H9 (cell line): ENCODE data around the gene ZNF205. TPM values are rescaled to one million over a fixed set of nuclear protein-coding genes. Genes with fewer than 3 reads are reported as not detected.

Experiments used
- DNase-seq: peaks from one replicate; pipeline ENCODE4 v3.0.0-alpha.2; 2017
- H2AFZ ChIP-seq: one replicate; pipeline ENCODE4 v1.6.1; 2013; ENCODE audit warnings: mild to moderate bottlenecking, low read length, control low read depth, moderate library complexity
- H2AK5ac ChIP-seq: 2 replicates; pipeline ENCODE4 v1.6.1; 2013; ENCODE audit warnings: low read length, control low read depth, mixed read lengths; ENCODE audit not compliant: insufficient read length
- H2BK120ac ChIP-seq: one replicate; pipeline ENCODE4 v1.6.1; 2013; ENCODE audit warnings: low read depth, mild to moderate bottlenecking, low read length, control low read depth, inconsistent platforms; ENCODE audit not compliant: poor library complexity, severe bottlenecking
- H2BK12ac ChIP-seq: 2 replicates; pipeline ENCODE4 v1.6.1; 2013; ENCODE audit warnings: low read length, control low read depth, mixed read lengths, low read depth; ENCODE audit not compliant: insufficient read length
- H2BK15ac ChIP-seq: 2 replicates; pipeline ENCODE4 v1.6.1; 2013; ENCODE audit warnings: low read depth, low read length, control low read depth
- H2BK20ac ChIP-seq: one replicate; pipeline ENCODE4 v1.6.1; 2013; ENCODE audit warnings: low read depth, mild to moderate bottlenecking, low read length, control low read depth, inconsistent platforms; ENCODE audit not compliant: poor library complexity, severe bottlenecking
- H2BK5ac ChIP-seq: 2 replicates; pipeline ENCODE4 v1.6.1; 2013; ENCODE audit warnings: low read length, control low read depth, mixed read lengths; ENCODE audit not compliant: insufficient read length
- H3K14ac ChIP-seq: 2 replicates; pipeline ENCODE4 v1.6.1; 2013; ENCODE audit warnings: low read length, control low read depth; ENCODE audit not compliant: insufficient read depth
- H3K18ac ChIP-seq: 2 replicates; pipeline ENCODE4 v1.6.1; 2013; ENCODE audit warnings: low read depth, mild to moderate bottlenecking, mixed read lengths, low read length, control low read depth; ENCODE audit not compliant: insufficient read length
- H3K23ac ChIP-seq: 2 replicates; pipeline ENCODE4 v1.6.1; 2013; ENCODE audit warnings: low read length, control low read depth, mixed read lengths, low read depth; ENCODE audit not compliant: insufficient read length
- H3K23me2 ChIP-seq: 2 replicates; pipeline ENCODE4 v1.6.1; 2013; ENCODE audit warnings: low read depth, mild to moderate bottlenecking, mixed read lengths, low read length, control low read depth; ENCODE audit not compliant: insufficient read length, poor library complexity, severe bottlenecking
- H3K27ac ChIP-seq: 2 replicates; pipeline ENCODE4 v1.5.1; 2013; ENCODE audit warnings: low read length, control low read depth, mixed read lengths, low read depth; ENCODE audit not compliant: insufficient read length
- H3K27me3 ChIP-seq: 2 replicates; pipeline ENCODE4 v1.6.1; 2013; ENCODE audit warnings: low read length, control low read depth, inconsistent platforms; ENCODE audit not compliant: insufficient read depth
- H3K4ac ChIP-seq: 2 replicates; pipeline ENCODE4 v1.6.1; 2013; ENCODE audit warnings: low read depth, mild to moderate bottlenecking, control low read depth, inconsistent platforms, low read length, moderate library complexity
- H3K4me1 ChIP-seq: 2 replicates; pipeline ENCODE4 v1.6.1; 2013; ENCODE audit warnings: low read length, control low read depth, inconsistent platforms; ENCODE audit not compliant: insufficient read depth
- H3K4me2 ChIP-seq: 2 replicates; pipeline ENCODE4 v1.6.1; 2013; ENCODE audit warnings: low read length, control low read depth, mixed read lengths; ENCODE audit not compliant: insufficient read length, insufficient read depth
- H3K56ac ChIP-seq: 2 replicates; pipeline ENCODE4 v1.6.1; 2013; ENCODE audit warnings: low read depth, mild to moderate bottlenecking, mixed read lengths, low read length, control low read depth; ENCODE audit not compliant: insufficient read length
- H3K79me1 ChIP-seq: 2 replicates; pipeline ENCODE4 v1.6.1; 2013; ENCODE audit warnings: low read depth, mild to moderate bottlenecking, moderate library complexity, low read length, control low read depth, inconsistent platforms; ENCODE audit not compliant: insufficient read depth, poor library complexity, severe bottlenecking
- H3K79me2 ChIP-seq: 2 replicates; pipeline ENCODE4 v1.6.1; 2013; ENCODE audit warnings: low read length, control low read depth, inconsistent platforms; ENCODE audit not compliant: insufficient read depth
- H3K9ac ChIP-seq: 2 replicates; pipeline ENCODE4 v1.6.1; 2013; ENCODE audit warnings: low read length, control low read depth, mixed read lengths; ENCODE audit not compliant: insufficient read length; ENCODE audit errors: extremely low read depth
- H3K9me3 ChIP-seq: one replicate; pipeline ENCODE4 v1.6.1; 2013; ENCODE audit warnings: low read depth, low read length, inconsistent platforms; ENCODE audit not compliant: control insufficient read depth
- H3T11ph ChIP-seq: one replicate; pipeline ENCODE4 v1.6.1; 2013; ENCODE audit warnings: mild to moderate bottlenecking, low read length, control low read depth, inconsistent platforms
- H4K20me1 ChIP-seq: one replicate; pipeline ENCODE4 v1.6.1; 2013; ENCODE audit not compliant: control insufficient read depth, insufficient read length, insufficient read depth
- H4K5ac ChIP-seq: 2 replicates; pipeline ENCODE4 v1.6.1; 2013; ENCODE audit warnings: low read depth, mild to moderate bottlenecking, mixed read lengths, low read length, control low read depth; ENCODE audit not compliant: insufficient read length
- H4K8ac ChIP-seq: replicated peaks from 2 replicates; pipeline ENCODE4 v1.6.1; 2013; ENCODE audit warnings: low read length, control low read depth, mixed read lengths, low read depth; ENCODE audit not compliant: insufficient read length
- H4K91ac ChIP-seq: 2 replicates; pipeline ENCODE4 v1.6.1; 2013; ENCODE audit warnings: low read depth, mild to moderate bottlenecking, moderate library complexity, mixed read lengths, low read length, control low read depth; ENCODE audit not compliant: insufficient read length
- H3K27ac Mint-ChIP-seq, 3 experiments: 2 replicates in 2 of 3; 3 replicates in 1 of 3; pipeline ENCODE4 v1.8.0; 2020 to 2021; ENCODE audit warnings: mixed read lengths in 3 of 3, mild to moderate bottlenecking in 1 of 3, moderate library complexity in 1 of 3
- H3K27me3 Mint-ChIP-seq: 2 replicates; pipeline ENCODE4 v1.8.0; 2021; ENCODE audit warnings: low read depth, mild to moderate bottlenecking, moderate library complexity, mixed read lengths
- H3K36me3 Mint-ChIP-seq, 3 experiments: 2 replicates in 2 of 3; 3 replicates in 1 of 3; pipeline ENCODE4 v1.8.0; 2020 to 2021; ENCODE audit warnings: low read depth in 3 of 3, mixed read lengths in 3 of 3; ENCODE audit not compliant: insufficient read depth in 1 of 3
- H3K4me1 Mint-ChIP-seq, 2 experiments: 2 replicates each; pipeline ENCODE4 v1.8.0; 2020; ENCODE audit warnings: mixed read lengths in 2 of 2
- H3K4me3 Mint-ChIP-seq, 2 experiments: 2 replicates in 1 of 2; 3 replicates in 1 of 2; pipeline ENCODE4 v1.8.0; 2020 to 2021; ENCODE audit warnings: mild to moderate bottlenecking in 2 of 2, mixed read lengths in 2 of 2, moderate library complexity in 1 of 2
- H3K9me3 Mint-ChIP-seq, 2 experiments: 2 replicates in 1 of 2; 3 replicates in 1 of 2; pipeline ENCODE4 v1.8.0; 2020; ENCODE audit warnings: mild to moderate bottlenecking in 2 of 2, mixed read lengths in 2 of 2, moderate library complexity in 1 of 2
- CTCF ChIP-seq: fragments of 200-600 bp; sonication (generic); conservative IDR thresholded peaks from 3 replicates; pipeline ENCODE4 v1.8.0; 2021; ENCODE audit warnings: antibody characterized with exemption, mild to moderate bottlenecking
- WGBS: extraction: QIAGEN DNeasy Blood & Tissue Kit; methylation state at CpG from one replicate; pipeline ENCODE4 v1.1.7; 2013; ENCODE audit warnings: missing lambda C conversion rate, low lambda C conversion rate, mixed read lengths; ENCODE audit not compliant: insufficient read length; ENCODE audit errors: extremely low coverage; 5-methylcytosine and 5-hydroxymethylcytosine counted together
- total RNA-seq: library from RNA; stranded (reverse); gene quantifications from 2 replicates; pipeline ENCODE4 v1.2.1, GENCODE V29; 2021

ZNF205 gene
- total RNA-seq, 1 experiment from 2014 or later = 16.8 TPM

- H3K4ac ChIP-seq = no peak overlapping the region
- no peaks in the 10 kb centered on the region for H3K79me1 ChIP-seq
- no peaks in the 10 kb centered on the region for H4K20me1 ChIP-seq
- no peak overlapping the region for H3K9ac ChIP-seq
- H3K9me3 ChIP-seq = no peaks in the 10 kb centered on the region
- H4K8ac ChIP-seq = no peak overlapping the region
- H3K4me3 Mint-ChIP-seq = no peak overlapping the region
- no peak overlapping the region for H2BK120ac ChIP-seq
- peaks cover 5% of the 10 kb centered on the region for H3K23me2 ChIP-seq
- H2BK15ac ChIP-seq = no peak overlapping the region
- no peaks in the 10 kb centered on the region for H3K4me1 ChIP-seq
- H3K4me1 Mint-ChIP-seq = peaks cover 5 to 8% of the 10 kb centered on the region in 2 experiments; a peak in 3 of 4 replicates
- DNase-seq = no peak
- peaks cover 5 to 16% (median 12%) of the 10 kb centered on the region in 3 experiments; a peak in 4 of 7 replicates for H3K36me3 Mint-ChIP-seq
- no peak overlapping the region for H2AK5ac ChIP-seq
- H3T11ph ChIP-seq = no peak overlapping the region
- H4K5ac ChIP-seq = no peak overlapping the region
- no peak overlapping the region for H3K23ac ChIP-seq
- no peak overlapping the region for H3K14ac ChIP-seq
- H2BK20ac ChIP-seq = no peak overlapping the region
- no peaks in the 10 kb centered on the region for H3K79me2 ChIP-seq
- H3K27me3 Mint-ChIP-seq = peaks cover 33% of the 10 kb centered on the region
- no peak for TF ChIP-seq CTCF
- no CpG with 5 or more reads among the region's 12 CpGs for WGBS
- no peak overlapping the region for H4K91ac ChIP-seq
- no peak overlapping the region for H3K4me2 ChIP-seq
- no peak overlapping the region for H3K27ac ChIP-seq
- H3K9me3 Mint-ChIP-seq = no peaks in the 10 kb centered on the region
- no peak overlapping the region for H3K56ac ChIP-seq
- no peaks in the 10 kb centered on the region for H3K27me3 ChIP-seq
- no peak overlapping the region for H2BK12ac ChIP-seq
- H3K18ac ChIP-seq = no peak overlapping the region
- no peak overlapping the region for H2BK5ac ChIP-seq
- H2AFZ ChIP-seq = no peak overlapping the region
- no peak overlapping the region for H3K27ac Mint-ChIP-seq
Observed at GRCh38 chr16:3145660-3146059, 33.3 kb downstream of the ZNF205 start.
